Erythroblast (primary cell): ENCODE results near the gene MYRIP.

Source experiments
- GATA1 ChIP-seq: IDR thresholded peaks from 2 replicates; pipeline ENCODE4 v1.6.1; 2011; ENCODE audit warnings: low read depth, mild to moderate bottlenecking, control low read depth, low read length, moderate library complexity
- POLR2A ChIP-seq: IDR thresholded peaks from 2 replicates; pipeline ENCODE4 v1.6.1; 2011; ENCODE audit warnings: mild to moderate bottlenecking, low read length

- TF ChIP-seq POLR2A (no peak), GATA1 (no peak)
Measured at GRCh38 chr3:39903253-39903652, 93.8 kb downstream of the MYRIP start.
